Right kidney (tissue), 1 donor: ENCODE measurements around the gene IGSF21.

Experiments used
- DNase-seq: peaks from one replicate; pipeline ENCODE4 v3.0.0-alpha.2; 2016

The IGSF21 gene

DNA sequence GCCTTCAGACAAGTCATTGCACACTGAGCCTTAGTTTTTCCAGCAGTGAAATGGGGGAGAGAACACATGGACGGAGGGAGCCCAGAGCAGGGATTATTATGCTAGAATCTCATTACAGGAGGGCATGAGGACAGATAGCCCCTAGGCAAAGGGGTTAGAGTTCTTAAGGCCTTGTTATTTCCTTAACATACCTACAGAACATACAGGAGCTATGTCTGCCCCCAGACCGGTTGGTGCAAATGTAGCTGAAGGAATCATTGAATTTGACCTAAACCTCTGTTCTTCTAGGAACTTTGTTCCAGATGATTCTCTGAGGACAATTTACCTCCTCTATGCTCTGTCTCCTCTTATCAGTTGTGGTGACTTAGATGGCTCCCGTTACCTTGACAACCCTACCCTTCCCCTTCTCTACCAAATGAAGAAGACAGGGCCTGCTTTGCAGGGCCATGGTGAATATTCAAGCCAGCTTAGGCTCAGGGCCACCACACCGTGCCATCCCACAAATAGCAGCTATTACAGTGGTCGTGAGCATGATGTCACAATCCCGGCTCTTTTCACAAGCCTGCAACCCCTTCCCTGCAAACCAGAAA, 156.9 kb downstream of the IGSF21 start:
- no peak for DNase-seq

DNA sequence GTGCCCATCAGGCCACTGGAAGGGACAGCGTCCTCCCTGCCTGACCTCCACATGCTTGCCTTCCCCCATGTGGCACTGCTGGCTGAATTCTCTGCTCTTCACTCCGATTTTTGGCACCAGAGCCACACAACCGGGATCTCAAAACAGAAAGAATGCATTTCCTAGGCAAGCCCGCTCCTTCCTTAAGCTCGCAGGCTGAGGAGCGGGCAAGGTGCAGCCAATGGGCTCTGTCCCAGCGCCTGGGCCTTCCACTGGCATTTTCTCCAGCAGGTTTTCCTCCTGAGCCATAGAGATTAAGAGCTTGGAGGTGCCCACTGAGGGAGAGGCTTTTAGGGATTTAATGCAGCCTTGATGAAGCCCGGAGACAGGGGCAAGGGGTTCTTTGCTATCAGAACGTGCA, 158.0 kb downstream of the IGSF21 start:
- no peak for DNase-seq

DNA sequence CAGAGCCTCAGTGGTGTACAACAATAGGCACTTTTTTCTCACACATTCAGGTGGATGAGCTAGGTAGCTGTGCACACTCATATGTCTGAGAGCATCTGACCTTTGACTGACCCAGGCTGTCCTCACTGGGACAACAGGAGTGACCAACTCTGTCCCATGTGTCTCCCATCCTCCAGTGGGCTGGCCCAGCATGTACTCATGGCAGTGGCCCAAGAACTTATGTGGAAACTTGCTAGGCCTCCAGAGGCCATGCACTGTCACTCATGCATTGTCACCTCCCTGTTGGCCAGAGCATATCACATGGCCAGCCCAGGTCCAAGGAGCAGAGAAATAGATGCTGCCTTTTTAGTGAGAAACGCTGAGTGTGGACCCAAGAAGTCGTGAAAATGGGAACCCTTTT, 158.8 kb downstream of the IGSF21 start:
- no peak for DNase-seq

DNA sequence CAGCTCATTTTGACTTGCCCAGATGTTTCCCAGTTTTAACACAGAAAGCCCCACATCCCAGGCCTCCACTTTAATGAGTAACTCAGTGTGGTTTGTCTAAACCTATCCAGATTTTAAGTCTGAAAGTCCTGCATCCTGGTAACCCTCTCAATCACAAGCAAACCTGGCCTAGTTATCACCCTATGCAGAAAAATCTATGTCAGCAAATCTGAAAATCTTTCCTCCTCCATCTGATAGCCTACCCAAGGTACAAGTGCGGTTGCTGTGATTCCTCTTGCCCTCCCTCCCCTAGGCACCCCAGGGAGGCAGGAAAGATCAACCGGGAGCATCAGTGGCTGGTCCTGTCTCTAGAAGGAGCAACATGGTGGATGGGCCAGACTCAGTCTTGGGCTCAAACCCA, 163.7 kb downstream of the IGSF21 start:
- no peak for DNase-seq

DNA sequence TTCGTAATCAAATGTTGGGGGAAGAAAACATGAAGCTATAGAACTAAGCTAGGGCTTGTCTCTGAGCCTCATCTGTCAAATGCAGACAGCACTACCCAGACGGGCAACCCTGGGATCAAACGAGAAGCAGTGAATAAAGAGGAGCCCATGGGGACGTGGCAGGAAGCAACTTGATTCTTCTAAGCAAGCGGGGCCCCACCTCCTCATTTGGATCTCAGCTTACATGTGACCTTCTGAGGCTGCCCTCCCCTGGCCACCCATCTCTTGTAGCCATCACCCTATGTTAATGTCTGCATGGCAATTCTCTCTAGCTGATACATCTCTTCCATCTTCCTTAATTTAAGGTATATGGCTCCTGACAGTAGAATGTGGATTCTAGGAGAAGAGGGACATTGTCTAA, 171.3 kb downstream of the IGSF21 start:
- no peak for DNase-seq

DNA sequence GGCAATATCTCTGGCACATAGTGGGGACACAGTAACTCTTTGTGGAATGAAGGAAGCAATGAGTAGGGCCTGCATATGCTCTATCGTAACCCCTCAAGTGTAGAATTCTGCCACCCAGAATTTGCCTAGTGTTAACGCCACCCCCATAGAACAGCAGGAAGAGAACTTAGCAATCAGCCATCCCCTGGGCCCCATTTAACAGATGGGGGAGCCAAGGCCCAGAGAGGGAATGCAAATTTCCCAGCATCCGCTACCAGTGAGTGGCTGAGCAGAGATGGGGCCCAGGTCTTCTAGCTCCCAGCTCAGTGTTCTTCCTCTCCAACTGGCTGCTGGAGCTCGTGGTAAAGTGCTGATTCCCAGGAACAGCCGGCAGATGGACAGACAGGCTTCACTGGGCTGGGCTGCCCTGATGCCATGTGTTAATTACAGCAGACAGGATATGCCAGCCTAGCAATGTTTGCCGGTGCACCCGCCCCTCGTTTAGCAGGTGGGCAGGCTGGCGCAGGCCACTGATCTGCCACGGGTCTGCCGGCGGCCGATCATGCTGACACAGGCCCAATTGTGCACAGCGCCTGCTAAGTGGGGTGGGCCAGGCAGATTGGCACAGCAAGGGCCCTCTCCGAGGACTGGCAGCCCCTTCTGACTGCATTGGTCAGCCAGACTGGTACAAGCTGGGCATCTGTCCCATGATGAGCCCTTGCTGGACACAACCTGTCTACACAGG, 171.9 kb downstream of the IGSF21 start:
- no peak for DNase-seq

DNA sequence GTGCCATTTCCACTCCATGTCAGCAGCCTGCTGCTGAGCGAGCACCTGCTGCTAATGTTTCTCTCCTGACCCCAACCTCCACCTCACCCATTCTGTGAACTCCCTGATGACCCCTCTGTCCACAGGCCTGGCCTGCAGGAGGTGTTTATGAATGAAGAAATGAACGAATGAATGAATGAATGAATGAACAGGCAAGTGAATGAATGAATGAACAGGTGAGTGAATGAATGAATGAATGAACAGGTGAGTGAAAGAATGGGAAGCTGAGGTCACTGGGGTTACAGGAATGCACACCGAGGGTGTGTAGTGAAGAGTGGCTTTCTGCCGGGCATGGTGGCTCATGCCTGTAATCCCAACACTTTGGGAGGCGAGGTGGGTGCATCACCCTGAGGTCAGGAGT, 173.4 kb downstream of the IGSF21 start:
- DNase-seq = no peak

DNA sequence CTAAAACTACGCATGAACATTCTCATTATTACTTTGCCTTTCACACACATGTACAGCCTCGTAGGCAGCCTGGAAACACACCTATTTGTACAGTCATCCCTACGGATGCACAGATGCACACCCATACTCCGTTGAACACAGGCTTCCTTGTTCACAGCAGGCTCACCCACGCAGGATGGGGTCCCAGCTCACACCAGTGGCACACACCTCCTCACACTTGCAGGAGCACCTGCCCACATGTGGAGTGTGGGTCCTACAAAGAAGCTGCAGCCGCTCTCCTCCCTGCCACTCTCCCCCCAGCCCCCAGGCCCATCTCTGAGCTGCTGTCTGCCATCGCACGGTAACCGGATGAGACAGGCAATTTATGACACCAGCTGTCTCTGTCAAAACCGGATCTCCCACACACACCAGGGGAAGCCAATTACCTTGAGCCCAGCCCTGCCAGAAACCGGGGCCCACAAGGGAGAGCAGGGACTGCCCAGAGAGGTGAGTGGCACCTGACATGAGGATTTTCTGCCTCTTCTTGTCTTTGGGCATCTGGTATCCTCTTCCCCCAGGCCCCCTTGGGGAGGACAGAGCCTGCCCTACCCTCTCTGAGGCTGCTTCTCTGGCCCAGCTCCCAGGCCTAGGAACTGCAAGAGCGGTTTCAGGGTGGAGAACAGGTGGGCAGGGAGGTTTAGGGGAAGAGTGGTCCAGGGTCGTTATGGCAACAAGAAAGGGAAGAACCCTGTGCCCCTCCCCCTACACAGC, 175.4 kb downstream of the IGSF21 start:
- DNase-seq = no peak

DNA sequence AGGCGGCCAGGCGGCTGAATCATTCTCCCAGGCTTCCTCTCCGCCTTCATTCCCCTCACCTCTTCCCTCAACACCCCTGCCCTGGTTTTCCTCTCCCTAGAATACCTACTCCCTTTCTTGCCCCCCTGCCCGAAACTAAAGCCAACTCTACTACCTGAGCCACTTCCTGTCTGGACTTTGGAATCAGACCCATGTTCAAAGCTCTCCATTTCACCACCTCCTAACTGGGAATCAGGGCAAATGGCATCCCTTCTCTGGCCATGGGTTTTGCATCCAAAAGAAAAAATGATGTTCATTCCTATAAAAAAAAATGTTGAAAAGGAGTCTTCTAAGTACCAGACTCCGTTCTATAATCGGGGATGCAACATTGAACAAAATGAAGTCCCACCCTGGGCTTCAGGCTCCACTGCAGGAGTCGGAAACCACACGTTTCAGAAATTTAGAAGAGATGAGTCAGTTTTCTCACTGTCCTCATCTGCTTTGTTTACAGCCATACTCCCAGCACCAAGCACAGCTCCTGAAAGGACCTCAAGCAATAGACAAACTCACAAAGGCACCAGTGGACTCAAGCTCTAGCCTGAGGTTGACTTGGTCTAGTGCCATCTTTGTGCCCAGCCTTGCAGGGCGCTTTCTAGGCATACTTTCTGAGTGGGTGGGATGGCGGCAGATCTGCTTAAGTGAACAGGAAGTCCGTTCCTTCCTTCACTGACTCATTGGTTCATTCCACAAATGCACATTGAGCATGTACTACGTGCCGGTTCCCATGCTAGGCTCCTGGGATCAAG, 176.2 kb downstream of the IGSF21 start:
- DNase-seq = no peak

DNA sequence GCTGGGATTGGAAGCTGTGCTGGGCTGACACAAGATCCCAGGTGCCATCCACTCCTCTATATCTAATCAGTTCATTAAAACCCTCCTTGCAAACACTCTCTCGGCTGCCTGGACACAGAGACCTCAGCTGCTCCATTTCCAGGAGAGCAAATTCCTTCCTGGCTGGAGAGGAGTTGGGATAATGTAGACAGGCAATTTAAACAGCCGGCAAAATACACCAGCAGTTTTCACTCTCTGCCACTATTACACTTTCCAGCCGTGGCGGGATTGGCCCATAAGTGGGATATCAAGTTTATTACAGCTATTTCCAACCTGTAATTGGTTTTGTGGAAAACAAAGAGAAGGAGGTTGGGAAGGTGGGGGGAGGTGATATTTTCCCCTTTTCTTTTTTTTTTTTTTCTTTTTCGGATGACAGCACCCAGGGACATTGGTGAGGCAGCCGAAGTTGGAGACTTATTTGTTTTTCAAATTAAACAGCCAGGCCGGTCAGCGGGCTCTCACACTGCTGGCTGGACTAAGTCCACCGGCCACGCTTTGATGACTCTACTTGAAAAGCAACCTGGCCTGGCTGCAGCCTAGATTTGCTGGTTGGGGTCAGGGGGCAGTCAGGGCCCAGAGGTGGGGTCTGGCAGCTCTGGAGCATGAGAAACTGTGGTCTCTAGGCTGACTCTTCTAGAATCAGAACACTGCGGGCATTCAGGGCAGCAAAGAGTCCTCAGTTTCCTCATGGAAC, 177.4 kb downstream of the IGSF21 start:
- DNase-seq = no peak

- DNase-seq = no peak
Observed at GRCh38 chr1:18285538-18285924, 177.9 kb downstream of the IGSF21 start.

- no peak for DNase-seq
Observed at GRCh38 chr1:18288722-18289121, 181.1 kb downstream of the IGSF21 start.

GRCh38 chr1:18289597-18289996, 182.0 kb downstream of the IGSF21 start:
- no peak for DNase-seq

DNA sequence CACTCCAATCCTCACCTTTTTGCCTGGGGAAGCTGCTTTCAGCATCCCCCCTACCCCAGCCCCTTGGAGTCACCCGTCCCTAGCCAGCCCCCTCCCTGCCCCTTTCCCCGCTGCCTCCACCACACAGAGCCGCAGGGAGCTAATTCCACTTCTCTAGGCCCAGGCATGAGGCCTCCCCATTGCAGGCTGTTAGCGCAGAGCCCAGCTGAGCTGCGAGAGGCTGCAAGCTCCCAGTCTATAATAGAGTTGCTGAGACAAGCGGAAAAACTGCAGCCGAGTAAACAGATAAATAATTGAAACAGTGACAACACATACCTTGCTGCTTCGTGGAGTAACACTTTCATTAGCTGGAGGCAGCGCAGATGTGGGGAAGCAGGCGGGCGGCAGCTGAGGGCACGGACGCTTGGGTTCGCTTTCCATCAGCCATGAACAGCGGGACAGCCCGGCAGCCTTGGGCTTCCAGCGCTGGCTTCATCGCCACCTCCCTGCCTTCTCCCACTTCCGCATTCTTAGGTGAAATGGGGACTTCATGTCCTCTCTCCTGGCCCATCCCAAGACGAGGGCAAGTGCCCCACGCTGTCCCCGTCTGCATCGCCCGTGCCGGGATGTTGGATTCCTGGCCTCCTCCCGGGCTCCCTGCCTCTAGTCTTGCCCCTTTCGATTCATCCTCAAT, 183.3 kb downstream of the IGSF21 start:
- DNase-seq = no peak

DNA sequence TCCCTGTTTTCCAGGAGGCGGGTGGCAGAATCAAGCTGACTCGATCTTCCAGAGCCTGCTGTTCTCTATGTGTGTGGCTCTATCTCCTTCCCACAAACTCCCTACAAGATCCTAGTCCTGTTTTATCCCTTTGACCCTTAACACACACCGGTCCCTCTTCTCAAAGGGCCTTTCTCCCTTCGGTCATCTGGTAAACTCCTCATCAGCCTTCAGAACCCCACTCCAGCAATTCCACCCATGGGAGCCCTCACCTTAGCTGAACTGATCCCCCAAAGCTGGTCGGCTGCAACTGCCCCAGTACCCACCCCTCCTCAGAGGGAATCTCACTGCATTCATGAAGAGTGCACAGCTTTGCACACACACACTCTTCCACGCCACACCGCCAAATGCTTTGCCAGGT, 184.9 kb downstream of the IGSF21 start:
- DNase-seq = no peak

DNA sequence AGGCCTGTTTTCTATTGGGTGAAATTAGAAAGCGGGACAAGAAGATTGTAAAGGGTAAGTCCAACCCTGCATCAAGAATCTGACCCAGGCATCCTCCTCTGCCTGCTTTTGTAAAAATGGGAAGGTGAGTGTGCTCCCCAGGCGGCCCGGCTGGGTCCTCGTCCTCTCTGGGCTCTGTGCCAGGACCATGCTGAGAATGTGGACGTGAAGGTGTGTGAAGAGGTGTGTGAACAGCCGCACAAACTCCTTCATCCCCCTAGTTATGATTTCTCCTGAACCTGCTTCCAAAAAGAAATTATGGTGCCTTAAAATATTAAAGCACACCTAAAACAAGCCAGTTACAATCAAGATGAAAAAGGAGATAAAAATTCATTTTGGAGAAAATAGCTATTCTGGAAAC, 185.7 kb downstream of the IGSF21 start:
- DNase-seq = no peak

GRCh38 chr1:18294437-18295176, 187.0 kb downstream of the IGSF21 start:
- DNase-seq = no peak

DNA sequence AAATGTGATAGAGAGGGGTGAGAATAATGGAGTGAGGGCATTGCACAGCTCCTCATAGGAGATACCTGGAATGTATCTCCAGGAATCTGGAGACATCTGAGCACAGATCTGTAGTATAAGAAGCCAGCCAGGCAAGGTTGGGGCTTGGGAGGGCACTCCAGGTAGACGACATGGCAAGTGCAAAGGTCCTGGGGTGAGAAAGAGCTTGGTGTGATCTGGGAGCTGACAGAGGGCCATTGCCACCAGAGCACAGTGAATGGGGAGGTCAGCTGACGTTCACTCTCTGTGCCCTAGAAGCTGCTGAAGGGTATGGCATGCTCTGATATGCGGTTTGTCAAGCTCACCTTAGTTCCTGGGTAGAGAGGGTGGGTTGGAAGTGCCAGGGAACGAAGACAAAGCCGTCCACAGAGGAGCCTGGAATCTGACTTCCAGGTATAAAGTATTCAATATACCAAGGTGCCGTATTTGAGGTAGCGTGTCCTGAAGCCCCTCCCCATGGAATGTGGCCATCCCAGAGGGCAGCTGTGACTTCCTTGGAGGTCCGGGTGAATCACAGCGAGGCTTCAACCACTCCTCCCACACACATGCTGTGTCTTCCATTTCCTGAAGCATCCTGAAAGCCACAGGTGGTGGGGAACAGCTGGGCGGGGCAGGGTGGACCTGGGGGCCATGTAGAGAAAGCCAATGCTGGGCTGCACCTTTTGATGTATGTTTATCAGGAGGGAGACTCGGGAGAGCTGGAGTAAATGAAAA, 190.5 kb downstream of the IGSF21 start:
- DNase-seq = no peak

DNA sequence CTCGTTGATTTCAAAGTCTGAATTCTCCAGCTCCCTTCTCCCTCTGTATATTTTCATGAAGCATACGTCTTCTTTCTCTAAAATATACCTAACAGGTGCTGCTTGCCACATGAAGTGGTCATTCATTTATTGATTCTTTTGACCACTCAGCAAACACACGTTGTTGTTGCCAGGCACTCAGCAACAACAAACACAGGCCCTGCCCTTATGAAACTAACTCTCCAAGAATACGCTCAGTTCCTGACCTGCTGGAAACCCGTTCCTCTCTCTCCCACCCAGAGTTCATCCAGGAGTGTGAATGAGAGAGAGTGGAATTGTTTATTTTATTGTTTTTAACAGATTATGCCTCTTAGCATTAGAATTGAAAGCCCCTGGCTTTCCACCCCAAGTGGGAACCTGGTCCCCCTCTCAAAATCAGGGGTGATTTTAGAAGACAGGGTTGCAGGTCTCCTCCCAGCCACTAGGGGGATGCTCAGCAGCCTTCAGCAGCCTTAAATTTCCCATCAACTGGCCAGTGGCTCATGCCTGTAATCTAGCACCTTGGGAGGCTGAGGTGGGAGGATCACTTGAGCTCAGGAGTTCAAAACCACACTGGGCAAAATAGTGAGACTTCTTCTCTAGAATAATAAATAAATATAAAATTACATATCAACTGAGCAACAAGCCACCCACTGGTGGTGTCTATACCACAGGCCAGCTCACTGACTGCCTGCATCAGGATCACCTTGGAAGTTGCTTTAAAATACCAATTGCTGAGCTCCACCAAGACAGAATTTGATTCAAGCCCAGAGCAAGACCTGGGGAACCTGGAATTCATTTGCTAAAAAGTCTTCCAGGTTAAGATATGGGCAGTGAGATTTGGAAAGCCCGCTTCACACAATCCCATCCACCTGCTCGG, 192.1 kb downstream of the IGSF21 start:
- DNase-seq = no peak
